Thoracic aorta (tissue), 2 donors: ENCODE measurements around the gene TAF6L. TPM values are rescaled to one million over a fixed set of nuclear protein-coding genes. Genes with fewer than 3 reads are reported as not detected.

Experiments
- ATAC-seq: fragments of 150-250 bp; one replicate; pipeline ENCODE4 v1.8.0; 2017; ENCODE audit warnings: low read depth; ENCODE audit not compliant: insufficient number of reproducible peaks, low FRiP score
- DNase-seq: peaks from one replicate; pipeline ENCODE4 v3.0.0-alpha.2; 2020; ENCODE audit warnings: low spot score
- H3K27ac ChIP-seq, 2 donors: fragments of 200-600 bp; sonication (generic); 1 replicate in 1 of 2; 2 replicates in 1 of 2; pipeline ENCODE4 v1.5.1; 2016; ENCODE audit warnings: mild to moderate bottlenecking in 2 of 2, moderate library complexity in 2 of 2
- H3K27me3 ChIP-seq: fragments of 200-600 bp; sonication (generic); replicated peaks from 2 replicates; pipeline ENCODE4 v1.6.0; 2016; ENCODE audit warnings: mild to moderate bottlenecking; ENCODE audit not compliant: insufficient read depth
- H3K36me3 ChIP-seq: fragments of 200-600 bp; sonication (generic); one replicate; pipeline ENCODE4 v1.5.1; 2016
- H3K4me1 ChIP-seq, 2 donors: fragments of 200-600 bp; sonication (generic); 1 replicate in 1 of 2; 2 replicates in 1 of 2; pipeline versions ENCODE4 v1.5.1 to v1.6.0; 2016; ENCODE audit warnings: low read depth in 2 of 2, mild to moderate bottlenecking in 1 of 2; ENCODE audit not compliant: control insufficient read depth in 1 of 2
- H3K4me3 ChIP-seq: fragments of 200-600 bp; sonication (generic); 2 replicates; pipeline ENCODE4 v1.5.1; 2016; ENCODE audit warnings: mild to moderate bottlenecking
- H3K9me3 ChIP-seq: fragments of 200-600 bp; sonication (generic); 2 replicates; pipeline ENCODE4 v1.5.1; 2016
- total RNA-seq, 2 donors: library from RNA; depleted of rRNA; stranded (reverse); fragments of >200 nt; gene quantifications; one replicate each; pipeline versions ENCODE4 v1.1.0 to v1.2.3, GENCODE V29; 2016
- TF ChIP-seq, protein P1 (sequence below): fragments of 200-600 bp; sonication (generic); IDR thresholded peaks from one replicate; pipeline ENCODE4 v1.5.1; 2019; ENCODE audit warnings: antibody characterized with exemption

TAF6L gene
- total RNA-seq, 2 donors from 2014 or later: 18.5 to 22.2 TPM

- Histone ChIP-seq H3K9me3 (no peaks in the 10 kb centered on the region), H3K27me3 (no peaks in the 10 kb centered on the region), H3K27ac (peak within 1 kb of the TSS; percentile 82 to 85), H3K4me3 (peak within 1 kb of the TSS; percentile 80), H3K36me3 (peaks cover 46% of the 10 kb centered on the region), H3K4me1 (peaks cover 15 to 44% of the 10 kb centered on the region in 2 donors)
- ATAC-seq (peak; percentile 73), DNase-seq (peak; percentile 59)
- TF ChIP-seq, protein P1, sequence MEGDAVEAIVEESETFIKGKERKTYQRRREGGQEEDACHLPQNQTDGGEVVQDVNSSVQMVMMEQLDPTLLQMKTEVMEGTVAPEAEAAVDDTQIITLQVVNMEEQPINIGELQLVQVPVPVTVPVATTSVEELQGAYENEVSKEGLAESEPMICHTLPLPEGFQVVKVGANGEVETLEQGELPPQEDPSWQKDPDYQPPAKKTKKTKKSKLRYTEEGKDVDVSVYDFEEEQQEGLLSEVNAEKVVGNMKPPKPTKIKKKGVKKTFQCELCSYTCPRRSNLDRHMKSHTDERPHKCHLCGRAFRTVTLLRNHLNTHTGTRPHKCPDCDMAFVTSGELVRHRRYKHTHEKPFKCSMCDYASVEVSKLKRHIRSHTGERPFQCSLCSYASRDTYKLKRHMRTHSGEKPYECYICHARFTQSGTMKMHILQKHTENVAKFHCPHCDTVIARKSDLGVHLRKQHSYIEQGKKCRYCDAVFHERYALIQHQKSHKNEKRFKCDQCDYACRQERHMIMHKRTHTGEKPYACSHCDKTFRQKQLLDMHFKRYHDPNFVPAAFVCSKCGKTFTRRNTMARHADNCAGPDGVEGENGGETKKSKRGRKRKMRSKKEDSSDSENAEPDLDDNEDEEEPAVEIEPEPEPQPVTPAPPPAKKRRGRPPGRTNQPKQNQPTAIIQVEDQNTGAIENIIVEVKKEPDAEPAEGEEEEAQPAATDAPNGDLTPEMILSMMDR: peak; percentile 34
Measured at GRCh38 chr11:62791501-62792201, 20.5 kb downstream of the TAF6L start, which contains the start of gene TMEM223. TMEM223 (minus strand) TSS chr11:62792006; CDS start chr11:62791994, 12 bp downstream.

- H3K27ac ChIP-seq: peak overlapping the region; percentile 82 to 85
- peaks cover 15 to 44% of the 10 kb centered on the region in 2 donors for H3K4me1 ChIP-seq
- H3K27me3 ChIP-seq: no peaks in the 10 kb centered on the region
- no peak for DNase-seq
- peak overlapping the region; percentile 80 for H3K4me3 ChIP-seq
- H3K36me3 ChIP-seq: peaks cover 51% of the 10 kb centered on the region
- no peaks in the 10 kb centered on the region for H3K9me3 ChIP-seq
- ATAC-seq: peak; percentile 32
- TF ChIP-seq, protein P1: no peak
Measured at GRCh38 chr11:62792202-62792575, 21.0 kb downstream of the TAF6L start.

DNA sequence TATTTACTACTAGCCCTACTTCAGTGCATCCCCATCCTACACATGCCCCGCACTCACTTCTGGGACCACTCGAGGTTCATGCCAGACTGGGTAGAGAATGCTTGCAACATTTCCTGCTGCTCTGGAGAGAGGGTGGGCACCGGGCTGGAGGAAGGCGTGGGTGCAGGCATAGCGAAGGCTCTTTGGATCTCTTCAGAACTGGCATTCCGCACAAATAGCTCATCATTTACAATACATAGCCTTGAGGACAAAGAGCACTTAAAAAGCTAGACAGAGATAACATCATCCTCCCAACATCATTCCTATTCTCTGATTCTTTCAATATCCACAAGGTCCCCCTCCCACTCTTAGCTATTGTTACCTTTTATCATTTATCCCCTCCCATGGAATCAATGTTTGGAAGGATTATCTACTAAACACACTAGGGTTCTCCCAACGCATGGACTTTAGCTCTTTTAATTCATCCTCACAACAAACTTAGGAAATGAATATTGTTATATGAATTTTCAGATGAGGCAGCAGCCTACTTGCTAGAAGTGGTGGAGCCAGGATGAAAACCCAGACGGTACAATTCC is 23.1 kb downstream of the TAF6L start:
- Histone ChIP-seq H3K27ac (no peak overlapping the region), H3K4me1 (peaks cover 10 to 27% of the 10 kb centered on the region in 2 donors), H3K9me3 (no peaks in the 10 kb centered on the region), H3K4me3 (no peak overlapping the region), H3K36me3 (peaks cover 67% of the 10 kb centered on the region), H3K27me3 (no peaks in the 10 kb centered on the region)
- no peak for ATAC-seq
- no peak for DNase-seq
- TF ChIP-seq, protein P1: no peak

GRCh38 chr11:62796281-62796680 is 25.1 kb downstream of the TAF6L start:
- Histone ChIP-seq H3K36me3 (peaks cover 84% of the 10 kb centered on the region), H3K27ac (no peak overlapping the region), H3K27me3 (no peaks in the 10 kb centered on the region), H3K9me3 (no peaks in the 10 kb centered on the region), H3K4me3 (no peak overlapping the region), H3K4me1 (peaks cover 3 to 10% of the 10 kb centered on the region in 2 donors)
- TF ChIP-seq, protein P1: no peak
- DNase-seq (no peak), ATAC-seq (no peak)

- Histone ChIP-seq H3K27me3 (no peaks in the 10 kb centered on the region), H3K27ac (no peak overlapping the region), H3K9me3 (no peaks in the 10 kb centered on the region), H3K4me1 (peaks cover 8 to 14% of the 10 kb centered on the region in 2 donors), H3K4me3 (no peak overlapping the region), H3K36me3 (peaks cover 82% of the 10 kb centered on the region)
- TF ChIP-seq, protein P1: no peak
- no peak for ATAC-seq
- DNase-seq: no peak
Measured at GRCh38 chr11:62799486-62799885, 28.3 kb downstream of the TAF6L start.
